NCI-H1092 treated with DMSO at 0.1 percent for 48 hours (cell line): ENCODE measurements around the gene TOMM7.
"Not testable (repeated sequence)": the region's sequence is repeated elsewhere in the genome, so short reads cannot be mapped to it uniquely, and the experiment has no call there.

Experiments used
- DNase-seq: peaks from one replicate; lab custom pipeline; 2025; lab: John Stamatoyannopoulos, UW

TOMM7 gene

GRCh38 chr7:22821702-22822485 lies 755 bp downstream of the TOMM7 start:
- DNase-seq = no peak

- DNase-seq = no peak
Measured at GRCh38 chr7:22819476-22819875, 3.2 kb downstream of the TOMM7 start.

DNA sequence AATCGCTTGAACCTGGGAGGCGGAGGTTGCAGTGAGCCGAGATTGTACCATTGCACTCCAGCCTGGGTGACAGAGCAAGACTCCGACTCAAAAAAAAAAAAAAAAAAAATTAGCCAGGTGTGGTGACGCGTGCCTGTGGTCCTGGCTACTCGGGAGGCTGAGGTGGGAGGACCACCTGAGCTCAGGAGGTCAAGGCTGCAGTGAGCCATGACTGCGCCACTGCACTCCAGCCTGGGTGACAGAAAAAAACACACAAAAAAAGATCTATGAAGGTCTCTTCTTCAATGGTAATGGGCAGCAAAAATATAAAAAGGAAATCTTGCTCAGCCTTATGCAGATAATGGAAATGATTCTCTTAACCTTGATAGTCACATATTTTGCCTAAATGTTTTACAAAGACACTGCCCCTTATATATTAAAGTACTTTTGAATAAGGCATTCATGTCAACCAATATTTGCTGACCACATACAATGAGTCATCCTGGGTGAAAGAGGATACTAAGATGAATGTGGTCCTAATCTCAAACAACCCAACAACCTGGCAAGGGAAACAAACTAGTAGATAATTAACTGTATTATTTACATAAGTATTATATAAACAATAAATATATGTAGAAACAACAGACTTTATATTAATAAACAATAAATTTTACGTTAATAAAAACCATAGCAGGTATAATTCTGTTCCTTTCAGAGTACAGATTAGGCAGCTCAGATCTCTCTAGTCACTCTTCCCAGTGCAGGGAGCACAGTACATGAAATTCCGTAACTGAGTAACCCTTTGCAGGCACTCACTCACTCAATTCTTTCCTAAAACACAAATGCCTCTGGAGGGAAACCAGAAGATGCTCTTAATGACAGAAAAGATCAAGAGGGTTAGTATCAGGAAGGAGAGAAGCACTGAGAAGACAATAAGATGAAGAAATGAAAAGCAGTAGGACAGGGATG lies 8.1 kb downstream of the TOMM7 start:
- no peak for DNase-seq

GRCh38 chr7:22812353-22812752 lies 10.3 kb downstream of the TOMM7 start:
- no peak for DNase-seq

DNA sequence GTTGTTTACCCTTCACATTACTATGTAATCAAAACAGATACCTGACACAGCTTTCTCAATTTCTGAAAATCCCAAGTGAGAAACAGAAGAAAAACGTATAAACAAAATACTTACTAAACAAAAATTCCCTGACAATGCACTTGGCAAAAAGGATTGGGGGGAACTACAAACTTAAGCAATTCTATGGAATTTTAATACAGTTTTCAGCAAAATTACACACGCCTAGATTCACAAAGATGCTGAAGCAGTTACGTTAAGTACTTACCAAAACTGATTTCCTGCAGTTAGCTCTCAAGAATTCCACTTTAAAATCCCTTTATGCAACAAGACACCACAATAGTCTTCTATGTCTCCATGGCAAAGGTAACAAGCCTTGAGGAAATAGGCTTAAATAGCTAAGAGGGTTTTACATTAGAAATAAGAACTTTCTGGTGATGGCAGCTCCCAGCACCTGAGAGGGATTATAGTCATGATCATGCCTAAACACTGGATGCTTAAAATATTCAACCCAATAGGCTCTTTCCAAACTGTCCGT lies 10.8 kb downstream of the TOMM7 start:
- no peak for DNase-seq

- DNase-seq = no peak
Measured at GRCh38 chr7:22810843-22811242, 11.8 kb downstream of the TOMM7 start.

DNA sequence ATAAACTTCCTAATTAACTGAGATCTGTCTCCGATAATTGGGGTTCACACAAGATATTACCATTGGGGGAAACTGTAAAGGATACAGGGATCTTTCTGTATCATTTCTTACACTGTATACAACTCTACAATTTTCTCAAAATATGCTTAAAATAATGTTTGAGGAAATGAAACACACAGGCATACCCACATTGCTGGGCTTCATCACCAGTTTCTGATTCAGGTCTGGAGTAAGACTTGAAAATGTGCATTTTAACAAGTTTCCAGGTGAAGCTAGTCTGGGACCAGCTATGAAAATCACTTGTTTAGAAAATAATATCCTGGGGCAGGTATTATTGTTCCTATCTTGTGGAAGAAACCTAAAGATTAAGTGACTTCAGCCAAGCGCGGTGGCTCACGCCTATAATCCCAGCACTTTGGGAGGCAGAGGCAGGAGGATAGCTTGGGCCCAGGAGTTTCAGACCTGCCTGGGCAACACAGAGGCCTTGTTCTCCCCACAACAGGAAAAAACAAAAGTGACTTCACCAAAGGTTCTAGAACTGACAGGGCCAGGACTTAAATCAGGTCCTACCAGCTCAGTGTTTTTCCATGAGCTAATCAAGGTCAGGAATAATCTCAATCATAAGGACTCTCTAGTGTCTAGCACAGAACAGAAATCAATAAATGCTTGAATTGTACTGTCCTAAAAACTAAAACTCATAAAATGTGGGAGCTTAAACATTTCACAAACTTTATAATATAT lies 12.6 kb downstream of the TOMM7 start:
- no peak for DNase-seq

DNA sequence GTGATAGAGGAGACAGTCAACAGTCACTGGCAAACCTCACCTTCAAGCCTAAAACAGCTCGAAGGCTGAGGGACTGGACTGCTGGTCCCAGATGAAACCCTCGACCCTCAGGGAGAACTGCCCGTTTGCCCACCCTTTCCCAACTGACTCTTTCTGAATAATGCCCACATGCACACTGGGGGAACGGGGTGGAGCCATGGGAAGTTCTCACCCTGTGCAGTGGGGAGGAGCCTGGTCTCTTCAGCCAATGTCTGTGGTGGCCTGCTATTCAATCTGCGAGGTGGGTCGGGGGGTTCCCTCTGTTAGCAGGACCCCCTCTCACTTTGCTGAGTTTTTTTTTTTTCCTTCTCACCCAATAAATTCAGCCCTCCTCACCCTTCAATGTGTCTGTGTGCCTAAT lies 14.5 kb downstream of the TOMM7 start:
- no peak for DNase-seq

DNA sequence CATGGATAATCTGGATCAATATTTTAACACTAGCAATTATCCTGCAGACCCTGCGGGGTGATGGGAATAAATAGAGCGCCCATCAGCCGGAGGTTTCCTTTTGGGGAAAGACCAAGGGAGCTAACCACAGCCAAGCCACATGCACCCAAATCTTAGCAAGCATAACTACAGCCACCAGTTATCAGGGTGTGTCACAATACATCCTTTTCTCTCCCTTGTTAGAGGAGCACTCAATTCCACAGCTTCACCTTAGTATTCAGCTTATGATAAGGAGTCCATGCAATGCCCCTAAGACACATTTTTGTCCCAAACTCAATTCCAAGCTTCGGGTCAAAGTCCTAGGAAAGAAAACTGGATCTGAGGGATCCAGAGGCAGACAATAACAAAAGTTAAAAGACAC lies 15.9 kb downstream of the TOMM7 start:
- no peak for DNase-seq

DNA sequence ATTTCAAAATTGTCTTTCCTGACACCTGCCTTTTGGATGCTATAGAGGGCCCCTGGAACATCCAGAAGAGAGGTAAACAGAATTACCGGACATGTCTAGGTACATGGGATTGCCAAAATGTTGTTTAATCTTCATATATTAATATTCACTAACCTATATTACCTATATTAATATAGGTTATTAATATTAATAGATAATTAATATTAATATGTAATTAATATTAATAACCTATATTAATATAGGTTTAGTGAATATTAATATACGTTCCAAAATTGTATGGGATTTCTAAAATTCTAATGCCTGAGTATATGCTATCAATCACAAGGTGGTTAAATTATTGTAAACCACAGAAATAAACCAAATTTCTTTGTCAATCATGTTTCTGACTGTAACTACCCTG lies 17.4 kb downstream of the TOMM7 start:
- no peak for DNase-seq

DNA sequence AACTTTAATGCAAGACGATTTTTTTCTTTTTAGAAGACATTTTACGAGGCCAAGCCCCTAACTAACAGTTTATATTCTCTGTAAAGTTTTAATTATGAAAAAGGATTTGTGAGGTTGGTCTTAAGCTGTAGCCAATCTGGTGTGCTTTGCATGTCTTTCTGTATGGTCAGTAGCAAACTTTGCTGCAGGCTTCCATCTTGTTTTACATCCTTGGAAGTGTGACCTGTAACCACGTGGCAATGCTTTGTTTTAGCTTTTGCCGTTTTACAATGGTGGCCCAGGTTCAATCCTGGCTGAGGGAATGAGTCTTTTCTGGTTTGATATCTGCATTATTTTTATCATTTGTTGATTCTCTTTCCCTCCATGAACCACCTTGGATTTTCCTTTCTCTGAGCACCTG lies 19.8 kb downstream of the TOMM7 start:
- DNase-seq = not testable (repeated sequence)

- DNase-seq = no peak
Measured at GRCh38 chr7:22802426-22802825, 20.2 kb downstream of the TOMM7 start.

GRCh38 chr7:22801912-22802311 lies 20.7 kb downstream of the TOMM7 start:
- no peak for DNase-seq

- no peak for DNase-seq
Measured at GRCh38 chr7:22799633-22800032, 23.0 kb downstream of the TOMM7 start.

DNA sequence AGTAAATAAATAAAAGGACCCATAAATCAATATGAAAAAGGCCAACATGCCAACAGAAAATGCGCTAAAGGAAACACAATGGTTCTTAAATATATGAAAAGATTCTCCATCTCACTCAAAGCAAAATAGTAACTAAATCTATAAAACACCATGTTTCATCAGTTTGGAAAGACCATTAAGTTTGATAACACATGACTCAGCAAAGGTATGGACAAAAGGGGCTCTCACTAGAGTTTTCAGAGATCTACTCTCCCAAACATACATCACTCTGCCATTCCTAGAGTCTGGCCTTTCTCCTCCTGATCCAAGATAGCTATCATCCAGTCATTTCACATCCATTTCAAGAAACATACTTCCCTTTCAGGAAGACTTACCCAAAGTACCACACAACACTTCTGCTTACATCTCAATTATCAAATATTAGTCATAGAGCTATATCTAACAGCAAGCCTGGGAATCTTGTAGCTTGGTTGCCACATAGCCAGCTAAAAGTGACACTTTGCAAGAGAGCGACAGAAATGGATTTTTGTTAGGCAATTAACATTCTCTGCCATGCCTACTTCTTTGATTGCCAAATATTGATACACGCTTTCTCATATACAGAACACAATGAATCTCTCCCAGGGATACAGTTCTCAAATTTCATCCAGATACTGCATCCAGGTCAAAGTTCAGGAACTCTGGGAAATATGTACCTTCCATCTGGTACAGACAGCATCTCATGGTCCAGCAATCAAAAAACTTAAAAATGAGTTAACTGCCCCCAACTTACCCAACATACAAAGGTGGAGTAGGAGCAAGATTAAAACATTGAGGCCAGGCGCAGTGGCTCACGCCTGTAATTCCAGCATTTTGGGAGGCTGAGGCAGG lies 28.8 kb downstream of the TOMM7 start:
- no peak for DNase-seq

GRCh38 chr7:22791204-22792158 lies 31.2 kb downstream of the TOMM7 start:
- DNase-seq = no peak

DNA sequence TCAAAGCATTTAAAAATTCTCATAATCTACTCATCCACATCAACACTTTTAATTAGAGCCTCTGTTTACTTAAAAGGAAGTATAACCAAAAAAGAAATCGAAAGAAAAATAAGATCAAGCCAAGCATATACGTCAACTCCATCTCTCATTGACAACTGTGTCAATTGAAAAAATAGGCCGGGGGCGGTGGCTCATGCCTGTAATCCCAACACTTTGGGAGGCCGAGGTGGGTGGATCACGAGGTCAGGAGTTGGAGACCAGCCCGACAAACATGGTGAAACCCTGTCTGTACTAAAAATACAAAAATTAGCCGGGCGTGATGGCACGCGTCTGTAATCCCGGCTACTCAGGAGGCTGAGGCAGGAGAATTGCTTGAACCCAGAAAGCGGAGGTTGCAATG lies 32.0 kb downstream of the TOMM7 start:
- not testable (repeated sequence) for DNase-seq

DNA sequence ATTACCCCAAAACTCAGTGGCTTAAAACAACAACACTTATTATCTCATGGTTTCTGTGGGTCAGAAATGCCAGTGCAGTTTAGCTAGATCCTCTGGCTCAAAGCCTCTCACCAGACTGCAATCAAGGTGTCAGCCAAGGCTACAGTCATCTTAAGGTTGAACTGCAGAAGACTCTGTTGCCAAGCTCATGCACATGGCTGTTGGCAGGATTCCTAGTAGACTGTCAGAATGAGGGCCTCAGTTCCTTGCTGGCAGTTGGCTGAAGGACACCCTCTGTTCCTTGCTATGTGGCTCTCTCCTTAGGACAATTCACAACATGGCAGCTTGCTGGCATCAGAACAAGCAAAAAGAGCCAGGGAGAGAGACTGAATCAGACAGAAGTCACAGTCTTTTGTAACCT lies 34.7 kb downstream of the TOMM7 start:
- DNase-seq = no peak

DNA sequence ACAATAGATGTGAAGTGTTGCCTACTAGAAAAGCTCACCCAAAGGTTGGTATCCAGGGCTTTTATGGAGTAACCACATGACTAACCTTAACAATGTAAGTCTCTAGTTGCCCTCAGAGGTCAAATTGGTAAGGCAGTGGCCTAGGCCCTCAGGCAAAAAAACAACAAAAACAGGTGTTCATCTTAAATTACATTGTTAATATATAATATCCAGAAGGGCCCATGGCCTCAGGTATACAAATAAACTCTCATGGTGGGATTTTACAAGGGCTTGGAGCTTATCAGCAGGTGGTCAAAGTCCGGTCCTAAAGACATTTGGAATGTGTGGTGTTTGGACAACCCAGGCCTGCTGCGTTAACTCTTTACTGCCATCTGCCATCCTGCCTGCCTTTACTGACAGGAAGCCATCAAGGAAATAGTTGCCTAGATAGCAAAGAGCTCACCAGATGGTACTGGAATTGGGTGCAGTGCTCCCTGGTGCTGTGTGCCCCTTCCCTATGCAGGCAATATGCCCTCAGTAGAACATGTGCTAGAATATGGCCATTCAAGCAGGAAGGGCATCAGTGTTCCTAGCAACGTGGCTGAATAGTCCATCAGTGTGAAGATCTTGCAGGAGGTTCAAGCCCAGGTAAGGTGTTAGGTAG lies 36.2 kb downstream of the TOMM7 start:
- no peak for DNase-seq

DNA sequence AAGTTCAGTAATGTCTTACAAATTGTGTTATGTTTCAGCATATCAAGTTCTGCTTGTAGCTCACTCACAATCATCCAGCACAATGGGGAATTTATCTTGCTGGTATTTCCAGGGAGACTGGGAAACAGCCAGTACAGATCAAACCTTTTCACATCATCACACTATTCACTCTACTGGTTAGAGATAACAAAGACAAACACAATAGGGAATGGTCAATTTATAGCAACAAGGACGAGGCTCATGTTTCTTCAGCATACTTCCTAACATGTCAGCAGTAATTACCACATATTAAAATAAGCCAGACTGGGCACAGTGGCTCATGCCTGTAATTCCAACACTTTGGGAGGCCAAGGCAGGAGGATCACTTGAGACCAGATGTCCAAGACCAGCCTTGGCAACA lies 38.3 kb downstream of the TOMM7 start:
- DNase-seq = no peak
